HepG2 (cell line): ENCODE results near the gene JSRP1. TPM values are rescaled to one million over a fixed set of nuclear protein-coding genes. Genes with fewer than 3 reads are reported as not detected.
A peak's percentile ranks its signal among the peaks of the same experiment; 100 is the strongest.

Experiments
- ARNTL ChIP-seq: sonication (generic); formaldehyde crosslinking; IDR thresholded peaks from 2 replicates; pipeline ENCODE4 v1.4.0; 2020; ENCODE audit warnings: mild to moderate bottlenecking, missing genetic modification reagents
- EHMT2 ChIP-seq: fragments of 200-600 bp; sonication (generic); IDR thresholded peaks from 2 replicates; pipeline ENCODE4 v1.7.0; 2017; ENCODE audit warnings: antibody characterized with exemption, low read depth, low read length, borderline replicate concordance
- GABPA ChIP-seq, 2 experiments: IDR thresholded peaks; 2 replicates each; pipeline ENCODE4 v1.6.1; 2011 to 2016; ENCODE audit warnings: low read depth in 2 of 2, low read length in 1 of 2, missing biosample characterization in 1 of 2, missing genetic modification characterization in 1 of 2
- KDM6A ChIP-seq: IDR thresholded peaks from 2 replicates; pipeline ENCODE4 v1.6.1; 2016; ENCODE audit warnings: low read depth
- LBX2 ChIP-seq: sonication (generic); formaldehyde crosslinking; IDR thresholded peaks from 2 replicates; pipeline ENCODE4 v1.5.0; 2020; ENCODE audit warnings: missing genetic modification reagents, mild to moderate bottlenecking, borderline replicate concordance
- MAX ChIP-seq: IDR thresholded peaks from 2 replicates; pipeline ENCODE4 v1.6.1; 2012; ENCODE audit warnings: inconsistent platforms
- SAP130 ChIP-seq: IDR thresholded peaks from 2 replicates; pipeline ENCODE4 v1.6.1; 2016; ENCODE audit warnings: low read depth
- SIX4 ChIP-seq: sonication (generic); formaldehyde crosslinking; IDR thresholded peaks from 2 replicates; pipeline ENCODE4 v1.4.0; 2020; ENCODE audit warnings: missing genetic modification reagents
- SMC3 ChIP-seq: IDR thresholded peaks from 2 replicates; pipeline ENCODE4 v1.6.1; 2011; ENCODE audit warnings: low read length, improper control_type of control experiment
- ZNF17 ChIP-seq: sonication (generic); formaldehyde crosslinking; IDR thresholded peaks from 2 replicates; pipeline ENCODE4 v1.5.0; 2020; ENCODE audit warnings: mild to moderate bottlenecking, missing genetic modification reagents
- ZNF337 ChIP-seq: sonication (generic); formaldehyde crosslinking; IDR thresholded peaks from 2 replicates; pipeline ENCODE4 v1.5.1; 2020; ENCODE audit warnings: missing genetic modification reagents, low read depth, mild to moderate bottlenecking, borderline replicate concordance
- ZNF552 ChIP-seq: sonication (generic); formaldehyde crosslinking; IDR thresholded peaks from 2 replicates; pipeline ENCODE4 v1.9.0; 2022; ENCODE audit warnings: missing genetic modification reagents, mild to moderate bottlenecking, borderline replicate concordance
- ZNF704 ChIP-seq: sonication (generic); formaldehyde crosslinking; IDR thresholded peaks from 2 replicates; pipeline ENCODE4 v1.8.1; 2023; ENCODE audit warnings: mild to moderate bottlenecking, inconsistent platforms, moderate library complexity, missing genetic modification reagents, borderline replicate concordance
- ZNF878 ChIP-seq: sonication (generic); formaldehyde crosslinking; IDR thresholded peaks from 2 replicates; pipeline ENCODE4 v1.8.1; 2023; ENCODE audit warnings: mild to moderate bottlenecking, missing genetic modification reagents, moderate library complexity
- ZXDC ChIP-seq: sonication (generic); formaldehyde crosslinking; IDR thresholded peaks from 2 replicates; pipeline ENCODE4 v1.5.0; 2020; ENCODE audit warnings: mild to moderate bottlenecking, missing genetic modification reagents
- polyA plus RNA-seq, 8 experiments: library from polyadenylated mRNA; depleted of rRNA in 3 of 8; stranded (reverse) in 7 of 8; unstranded in 1 of 8; fragments of >200 nt; fragmentation: Illumina TruSeq in 4 of 8; extraction: Trizol in 4 of 8; gene quantifications; 2 replicates each; pipeline versions ENCODE4 v1.2.1 to v1.2.3, GENCODE V29; 2011 to 2016; ENCODE audit warnings: low read depth in 4 of 8, missing spikeins in 1 of 8, mixed read lengths in 1 of 8; ENCODE audit not compliant: insufficient read depth in 1 of 8
- total RNA-seq, 5 experiments: library from RNA; depleted of rRNA; stranded (reverse); fragments of >200 nt; fragmentation: Illumina TruSeq; extraction: Trizol; gene quantifications; 2 replicates each; pipeline ENCODE4 v1.2.3, GENCODE V29; 2016; ENCODE audit warnings: low read depth in 1 of 5
- TF ChIP-seq, protein P1 (sequence below): IDR thresholded peaks from 2 replicates; pipeline ENCODE4 v1.6.1; 2016; ENCODE audit warnings: low read depth
- TF ChIP-seq, protein P2 (sequence below): sonication (generic); formaldehyde crosslinking; conservative IDR thresholded peaks from 2 replicates; pipeline ENCODE4 v1.8.0; 2022; ENCODE audit warnings: missing genetic modification reagents
- TF ChIP-seq, protein P3 (sequence below): IDR thresholded peaks from 2 replicates; pipeline ENCODE4 v1.6.1; 2016; ENCODE audit warnings: control low read depth
- TF ChIP-seq, protein P4 (sequence below): IDR thresholded peaks from 2 replicates; pipeline ENCODE4 v1.6.1; 2016; ENCODE audit warnings: low read depth, control low read depth

Gene JSRP1
- total and polyA plus RNA-seq, 2 of the 13 experiments (the other 11 are each of a cell fraction or from before 2014, with no cell fraction given) = 0.16 to 0.38 TPM

DNA sequence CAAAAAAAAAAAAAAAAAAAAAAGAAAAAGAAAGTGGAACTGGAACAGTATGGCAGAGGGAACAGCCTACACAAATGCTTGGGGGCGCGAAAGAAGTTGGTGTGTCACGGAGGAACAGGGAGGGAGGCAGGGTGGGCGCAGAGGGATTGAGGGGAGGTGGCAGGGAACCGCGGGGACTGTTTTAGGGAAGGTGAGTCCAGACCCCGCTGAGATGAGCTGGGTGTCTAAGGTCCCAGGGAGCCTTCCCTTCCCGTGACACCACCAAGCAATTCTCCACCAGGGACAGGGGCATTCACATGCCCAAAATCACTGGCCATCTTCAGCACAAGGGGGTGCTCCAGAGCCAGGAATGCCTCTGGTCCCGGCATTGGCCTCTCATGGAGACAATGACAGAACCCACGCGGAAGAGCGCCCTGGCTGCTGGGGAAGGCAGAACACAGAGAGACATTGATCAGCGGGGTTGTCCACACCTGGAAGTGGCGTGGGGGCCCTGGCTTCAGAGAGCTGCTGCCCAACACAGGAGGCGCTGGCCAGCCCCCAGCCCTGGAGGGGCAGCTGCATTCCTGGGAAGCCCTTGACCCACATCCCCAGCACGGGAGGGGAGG, 18.8 kb upstream of the JSRP1 start (continued):
- TF ChIP-seq ZNF878 (CRISPR knock-in tag) (no peak), ARNTL (CRISPR knock-in tag) (no peak), KDM6A (CRISPR knock-in tag) (no peak), LBX2 (CRISPR knock-in tag) (no peak), ZNF17 (CRISPR knock-in tag) (no peak), GABPA (IDR thresholded peaks at IDR 0.05; ENCODE audit: low read depth, low read length) (no peak), GABPA (CRISPR knock-in tag; IDR thresholded peaks at IDR 0.05; ENCODE audit: low read depth) (no peak), ZNF552 (no peak), SAP130 (peak; percentile 55; the same call in 1 of the 2 replicates), SIX4 (CRISPR knock-in tag) (no peak), ZNF337 (no peak), SMC3 (peak; percentile 74), ZNF704 (CRISPR knock-in tag) (no peak), MAX (peak; percentile 48; the same call in 1 of the 2 replicates), EHMT2 (no peak), ZXDC (no peak)
- TF ChIP-seq, protein P1, sequence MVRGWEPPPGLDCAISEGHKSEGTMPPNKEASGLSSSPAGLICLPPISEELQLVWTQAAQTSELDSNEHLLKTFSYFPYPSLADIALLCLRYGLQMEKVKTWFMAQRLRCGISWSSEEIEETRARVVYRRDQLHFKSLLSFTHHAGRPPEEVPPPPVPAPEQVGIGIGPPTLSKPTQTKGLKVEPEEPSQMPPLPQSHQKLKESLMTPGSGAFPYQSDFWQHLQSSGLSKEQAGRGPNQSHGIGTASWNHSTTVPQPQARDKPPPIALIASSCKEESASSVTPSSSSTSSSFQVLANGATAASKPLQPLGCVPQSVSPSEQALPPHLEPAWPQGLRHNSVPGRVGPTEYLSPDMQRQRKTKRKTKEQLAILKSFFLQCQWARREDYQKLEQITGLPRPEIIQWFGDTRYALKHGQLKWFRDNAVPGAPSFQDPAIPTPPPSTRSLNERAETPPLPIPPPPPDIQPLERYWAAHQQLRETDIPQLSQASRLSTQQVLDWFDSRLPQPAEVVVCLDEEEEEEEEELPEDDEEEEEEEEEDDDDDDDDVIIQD (CRISPR knock-in tag) = no peak
- TF ChIP-seq, protein P2, sequence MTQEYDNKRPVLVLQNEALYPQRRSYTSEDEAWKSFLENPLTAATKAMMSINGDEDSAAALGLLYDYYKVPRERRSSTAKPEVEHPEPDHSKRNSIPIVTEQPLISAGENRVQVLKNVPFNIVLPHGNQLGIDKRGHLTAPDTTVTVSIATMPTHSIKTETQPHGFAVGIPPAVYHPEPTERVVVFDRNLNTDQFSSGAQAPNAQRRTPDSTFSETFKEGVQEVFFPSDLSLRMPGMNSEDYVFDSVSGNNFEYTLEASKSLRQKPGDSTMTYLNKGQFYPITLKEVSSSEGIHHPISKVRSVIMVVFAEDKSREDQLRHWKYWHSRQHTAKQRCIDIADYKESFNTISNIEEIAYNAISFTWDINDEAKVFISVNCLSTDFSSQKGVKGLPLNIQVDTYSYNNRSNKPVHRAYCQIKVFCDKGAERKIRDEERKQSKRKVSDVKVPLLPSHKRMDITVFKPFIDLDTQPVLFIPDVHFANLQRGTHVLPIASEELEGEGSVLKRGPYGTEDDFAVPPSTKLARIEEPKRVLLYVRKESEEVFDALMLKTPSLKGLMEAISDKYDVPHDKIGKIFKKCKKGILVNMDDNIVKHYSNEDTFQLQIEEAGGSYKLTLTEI (CRISPR knock-in tag) = no peak
- TF ChIP-seq, protein P3, sequence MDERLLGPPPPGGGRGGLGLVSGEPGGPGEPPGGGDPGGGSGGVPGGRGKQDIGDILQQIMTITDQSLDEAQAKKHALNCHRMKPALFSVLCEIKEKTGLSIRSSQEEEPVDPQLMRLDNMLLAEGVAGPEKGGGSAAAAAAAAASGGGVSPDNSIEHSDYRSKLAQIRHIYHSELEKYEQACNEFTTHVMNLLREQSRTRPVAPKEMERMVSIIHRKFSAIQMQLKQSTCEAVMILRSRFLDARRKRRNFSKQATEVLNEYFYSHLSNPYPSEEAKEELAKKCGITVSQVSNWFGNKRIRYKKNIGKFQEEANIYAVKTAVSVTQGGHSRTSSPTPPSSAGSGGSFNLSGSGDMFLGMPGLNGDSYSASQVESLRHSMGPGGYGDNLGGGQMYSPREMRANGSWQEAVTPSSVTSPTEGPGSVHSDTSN (CRISPR knock-in tag) = no peak
- TF ChIP-seq, protein P4, sequence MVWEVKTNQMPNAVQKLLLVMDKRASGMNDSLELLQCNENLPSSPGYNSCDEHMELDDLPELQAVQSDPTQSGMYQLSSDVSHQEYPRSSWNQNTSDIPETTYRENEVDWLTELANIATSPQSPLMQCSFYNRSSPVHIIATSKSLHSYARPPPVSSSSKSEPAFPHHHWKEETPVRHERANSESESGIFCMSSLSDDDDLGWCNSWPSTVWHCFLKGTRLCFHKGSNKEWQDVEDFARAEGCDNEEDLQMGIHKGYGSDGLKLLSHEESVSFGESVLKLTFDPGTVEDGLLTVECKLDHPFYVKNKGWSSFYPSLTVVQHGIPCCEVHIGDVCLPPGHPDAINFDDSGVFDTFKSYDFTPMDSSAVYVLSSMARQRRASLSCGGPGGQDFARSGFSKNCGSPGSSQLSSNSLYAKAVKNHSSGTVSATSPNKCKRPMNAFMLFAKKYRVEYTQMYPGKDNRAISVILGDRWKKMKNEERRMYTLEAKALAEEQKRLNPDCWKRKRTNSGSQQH = no peak
